Stimulated activated CD4-positive, alpha-beta T cell treated with anti-CD3 and anti-CD28 coated beads, Interleukin-2, amount 100 ng/mL, for 48 hours (primary cell): ENCODE data around the gene EIF4EBP3.
"Not testable (repeated sequence)": the region's sequence is repeated elsewhere in the genome, so short reads cannot be mapped to it uniquely, and the experiment has no call there.

Source experiments
- DNase-seq, 2 donors: peaks; one replicate each; pipeline ENCODE4 v3.0.0-alpha.2; 2020

The EIF4EBP3 gene

DNA sequence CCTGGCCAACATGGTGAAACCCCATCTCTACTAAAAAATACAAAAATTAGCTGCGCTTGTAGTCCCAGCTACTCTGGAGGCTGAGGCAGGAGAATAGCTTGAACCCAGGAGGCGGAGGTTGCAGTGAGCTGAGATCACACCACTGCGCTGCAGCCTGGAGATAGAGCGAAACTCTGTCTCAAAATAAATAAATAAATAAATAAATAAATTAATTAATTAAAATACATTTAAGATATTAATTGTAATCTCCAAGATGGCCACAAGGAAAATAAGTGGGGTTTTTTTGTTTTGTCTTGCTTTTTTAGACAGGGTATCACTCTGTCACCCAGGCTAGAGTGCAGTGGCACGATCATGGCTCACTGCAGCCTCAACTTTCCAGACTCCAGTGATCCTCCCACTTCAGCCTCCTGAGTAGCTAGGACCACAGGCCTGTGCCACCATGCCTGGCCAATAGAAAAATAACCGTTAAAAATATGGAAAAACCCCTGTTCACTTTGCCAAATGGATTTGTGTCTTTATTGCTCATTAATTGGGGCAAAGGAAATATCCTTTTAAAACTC, 31.8 kb downstream of the EIF4EBP3 start:
- not testable (repeated sequence) for DNase-seq

DNA sequence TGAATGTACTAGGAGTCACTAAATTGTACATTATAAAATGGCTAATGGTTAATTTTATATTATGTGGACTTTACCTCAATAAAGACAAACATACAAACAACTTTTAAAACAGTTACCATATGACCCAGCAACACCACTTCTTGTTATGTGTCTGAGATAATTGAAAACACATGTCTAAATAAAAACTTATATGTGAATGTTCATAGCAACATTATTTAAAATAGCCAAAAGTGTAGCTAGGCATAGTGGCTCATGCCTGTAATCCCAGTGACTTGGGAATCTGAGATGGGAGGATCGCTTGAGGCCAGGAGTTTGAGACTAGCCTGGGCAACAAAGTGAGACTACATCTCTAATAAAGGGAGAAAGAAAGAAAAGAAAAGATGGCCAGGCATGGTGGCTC, 40.0 kb downstream of the EIF4EBP3 start:
- DNase-seq = no peak

DNA sequence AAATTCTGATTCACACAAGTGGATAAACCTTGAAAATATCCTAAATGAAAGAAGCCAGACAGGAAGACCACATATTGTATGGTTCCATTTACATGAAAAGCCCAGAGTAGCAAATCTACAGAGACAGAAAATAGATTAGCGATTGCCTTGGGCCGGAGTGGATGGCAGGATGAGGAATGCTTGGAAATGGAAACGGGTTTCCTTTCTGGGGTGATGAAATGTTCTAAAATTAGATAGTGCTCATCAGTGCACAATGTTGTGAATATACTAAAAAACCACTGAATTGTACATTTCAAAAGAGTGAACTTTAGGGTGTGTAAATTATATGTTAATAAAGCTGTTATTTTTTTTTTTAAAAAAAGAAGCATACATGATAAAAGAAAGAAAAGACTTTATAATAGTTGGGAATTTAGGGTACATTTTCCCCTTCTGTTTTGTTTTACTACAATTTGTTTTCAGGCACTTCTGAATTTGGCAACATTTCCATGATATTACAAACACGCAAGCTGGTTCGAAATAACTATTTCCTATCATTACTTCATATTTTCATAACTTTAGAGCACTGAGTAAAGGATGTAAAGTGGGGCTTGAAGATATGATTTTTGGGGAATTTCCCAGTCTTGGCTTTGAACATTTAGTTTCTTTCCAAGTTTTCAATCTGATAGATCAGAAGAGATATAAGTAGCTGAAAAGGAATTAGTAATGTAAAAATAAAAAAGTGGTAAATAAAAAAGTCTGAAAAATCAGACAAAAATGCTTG, 41.0 kb downstream of the EIF4EBP3 start:
- DNase-seq = no peak

- no peak for DNase-seq
These were observed 43.4 kb downstream of the EIF4EBP3 start for GRCh38 chr5:140590861-140591260.

GRCh38 chr5:140591747-140592372, 44.4 kb downstream of the EIF4EBP3 start:
- DNase-seq = no peak

- DNase-seq = not testable (repeated sequence)
These were observed 45.6 kb downstream of the EIF4EBP3 start for GRCh38 chr5:140593070-140593469.

GRCh38 chr5:140594169-140594568, 46.7 kb downstream of the EIF4EBP3 start:
- DNase-seq = no peak

DNA sequence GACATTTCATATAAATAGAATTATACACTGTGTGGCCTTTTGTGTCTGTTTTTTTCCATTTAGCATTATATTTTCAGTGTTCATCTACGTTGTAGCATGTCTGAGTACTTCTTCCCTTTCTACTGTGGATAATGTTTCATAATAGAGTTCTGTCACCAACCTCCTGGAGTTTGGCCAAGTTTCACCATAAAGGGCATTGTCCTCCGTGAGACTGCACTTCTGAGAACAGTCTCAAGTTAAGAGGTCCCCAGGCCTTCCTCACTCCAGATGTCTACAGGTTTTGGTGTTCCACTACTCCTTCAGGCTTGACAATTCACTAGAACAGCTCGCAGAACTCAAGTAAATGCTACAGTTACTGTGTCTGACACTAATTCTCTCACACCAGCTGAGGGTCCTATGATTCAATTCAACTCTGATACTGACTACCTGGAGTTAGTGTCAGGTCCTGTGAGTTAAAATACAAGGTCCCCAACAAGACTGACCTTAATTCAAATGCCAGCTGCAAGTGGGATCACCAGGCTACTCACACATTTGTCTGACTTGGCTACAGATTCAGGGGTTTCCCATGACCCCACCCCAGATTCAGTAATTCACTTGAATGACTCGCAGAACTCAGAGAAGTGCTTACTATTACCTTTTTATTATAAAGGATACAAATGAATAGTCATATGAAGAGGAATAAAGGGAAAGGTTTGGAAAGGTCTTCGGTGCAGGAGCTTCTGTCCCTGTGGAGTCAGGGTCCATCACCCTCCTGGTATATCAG, 48.3 kb downstream of the EIF4EBP3 start:
- no peak for DNase-seq

DNA sequence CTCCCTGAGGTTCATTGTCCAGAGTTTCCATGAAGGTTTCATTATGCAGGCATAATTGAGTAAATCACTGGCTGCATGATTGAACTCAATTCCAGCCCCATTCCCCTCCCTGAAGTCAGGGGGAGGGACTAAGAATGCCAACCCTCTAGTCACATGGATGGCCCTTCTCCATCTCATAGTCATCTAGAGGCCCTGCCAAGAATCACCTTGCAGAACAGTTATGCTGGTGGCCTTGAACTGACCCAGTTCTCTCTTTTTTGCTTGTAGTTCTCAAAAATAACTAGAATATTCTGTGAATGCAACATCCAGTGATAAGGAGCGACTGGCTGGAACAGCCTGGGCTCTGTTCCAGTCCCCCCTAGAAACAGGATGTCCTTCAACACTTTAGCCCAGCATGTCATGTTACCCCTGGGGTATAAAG, 48.9 kb downstream of the EIF4EBP3 start:
- DNase-seq = no peak

- no peak for DNase-seq
These were observed 51.4 kb downstream of the EIF4EBP3 start for GRCh38 chr5:140598836-140599235.
